Neutrophil (primary cell): Measurements from ENCODE around the gene SLC44A1.

ENCODE experiments used
- H3K27ac ChIP-seq: fragments of 200-600 bp; sonication (generic); 2 replicates; pipeline ENCODE4 v1.5.1; 2016; ENCODE audit warnings: mild to moderate bottlenecking, moderate library complexity
- H3K27me3 ChIP-seq: fragments of 200-600 bp; sonication (generic); 2 replicates; pipeline ENCODE4 v1.6.0; 2016; ENCODE audit warnings: mild to moderate bottlenecking
- H3K36me3 ChIP-seq: fragments of 200-600 bp; sonication (generic); 2 replicates; pipeline ENCODE4 v1.5.1; 2017
- H3K4me1 ChIP-seq, 2 experiments: fragments of 200-600 bp in 1 of 2; sonication (generic) in 1 of 2; 1 replicate in 1 of 2; 2 replicates in 1 of 2; pipeline versions ENCODE4 v1.5.1 to v1.6.1; 2013 to 2016; ENCODE audit warnings: low read depth in 1 of 2, low read length in 1 of 2, mild to moderate bottlenecking in 1 of 2, moderate library complexity in 1 of 2; ENCODE audit not compliant: control insufficient read depth in 1 of 2, insufficient read depth in 1 of 2
- H3K4me3 ChIP-seq, 2 experiments: fragments of 200-600 bp in 1 of 2; sonication (generic) in 1 of 2; 1 replicate in 1 of 2; 2 replicates in 1 of 2; pipeline ENCODE4 v1.5.1; 2013 to 2016; ENCODE audit warnings: low read depth in 1 of 2, low read length in 1 of 2, mild to moderate bottlenecking in 1 of 2, moderate library complexity in 1 of 2
- H3K9me3 ChIP-seq: fragments of 200-600 bp; sonication (generic); 2 replicates; pipeline ENCODE4 v1.5.1; 2016
- CTCF ChIP-seq: fragments of 200-600 bp; sonication (generic); IDR thresholded peaks from 2 replicates; pipeline ENCODE4 v1.5.1; 2016; ENCODE audit warnings: antibody characterized with exemption

The SLC44A1 gene

GRCh38 chr9:105281272-105281671 lies 36.8 kb downstream of the SLC44A1 start:
- no peak overlapping the region for H3K27ac ChIP-seq
- H3K27me3 ChIP-seq: no peaks in the 10 kb centered on the region
- no peaks in the 10 kb centered on the region for H3K4me1 ChIP-seq
- no peaks in the 10 kb centered on the region for H3K36me3 ChIP-seq
- H3K4me3 ChIP-seq: no peak overlapping the region
- H3K9me3 ChIP-seq: no peaks in the 10 kb centered on the region
- TF ChIP-seq CTCF: no peak

GRCh38 chr9:105281926-105282325 lies 37.5 kb downstream of the SLC44A1 start:
- Histone ChIP-seq H3K4me3 (no peak overlapping the region), H3K27me3 (no peaks in the 10 kb centered on the region), H3K36me3 (no peaks in the 10 kb centered on the region), H3K9me3 (no peaks in the 10 kb centered on the region), H3K27ac (no peak overlapping the region), H3K4me1 (no peaks in the 10 kb centered on the region)
- TF ChIP-seq CTCF: no peak

GRCh38 chr9:105282870-105283621 lies 38.6 kb downstream of the SLC44A1 start:
- Histone ChIP-seq H3K4me3 (no peak overlapping the region), H3K4me1 (no peaks in the 10 kb centered on the region), H3K9me3 (no peaks in the 10 kb centered on the region), H3K36me3 (no peaks in the 10 kb centered on the region), H3K27me3 (no peaks in the 10 kb centered on the region), H3K27ac (no peak overlapping the region)
- TF ChIP-seq CTCF: no peak

GRCh38 chr9:105283795-105284194 lies 39.3 kb downstream of the SLC44A1 start:
- Histone ChIP-seq H3K27ac (no peak overlapping the region), H3K4me1 (peaks cover 0 to 1% of the 10 kb centered on the region in 2 experiments), H3K4me3 (no peak overlapping the region), H3K9me3 (no peaks in the 10 kb centered on the region), H3K27me3 (no peaks in the 10 kb centered on the region), H3K36me3 (no peaks in the 10 kb centered on the region)
- no peak for TF ChIP-seq CTCF

- no peak for TF ChIP-seq CTCF
These were observed 40.0 kb downstream of the SLC44A1 start for GRCh38 chr9:105284463-105284862.

More at GRCh38 chr9:105284463-105284862, 40.0 kb downstream of the SLC44A1 start:
- Histone ChIP-seq H3K27ac (no peak overlapping the region), H3K9me3 (no peaks in the 10 kb centered on the region), H3K4me1 (peaks cover 0 to 5% of the 10 kb centered on the region in 2 experiments), H3K27me3 (no peaks in the 10 kb centered on the region), H3K36me3 (no peaks in the 10 kb centered on the region), H3K4me3 (no peak overlapping the region)
